SK-N-SH treated with all-trans-retinoic acid at 6 μM for 48 hours (cell line): ENCODE results near the gene CMBL.

ENCODE experiments used
- ATAC-seq: fragments of 200-7000 bp; cut with Tn5 transposase; 3 replicates; pipeline ENCODE4 v1.9.1; 2020; ENCODE audit warnings: mild to moderate bottlenecking, moderate library complexity
- BACH2 ChIP-seq: fragments of 250-450 bp; sonication (Bioruptor Pico); IDR thresholded peaks from 2 replicates; pipeline ENCODE4 v1.9.0; 2021; ENCODE audit warnings: mild to moderate bottlenecking, borderline replicate concordance
- CREB5 ChIP-seq: fragments of 250-450 bp; sonication (Bioruptor Pico); IDR thresholded peaks from 2 replicates; pipeline ENCODE4 v1.5.1; 2020; ENCODE audit warnings: low read depth, mild to moderate bottlenecking, moderate library complexity
- CSDC2 ChIP-seq: fragments of 250-450 bp; sonication (Bioruptor Pico); IDR thresholded peaks from 2 replicates; pipeline ENCODE4 v1.5.0; 2020; ENCODE audit warnings: mild to moderate bottlenecking, moderate library complexity
- CSRNP3 ChIP-seq: fragments of 250-450 bp; sonication (Bioruptor Pico); IDR thresholded peaks from 2 replicates; pipeline ENCODE4 v1.5.1; 2021; ENCODE audit warnings: mild to moderate bottlenecking, moderate library complexity
- ESRRG ChIP-seq: fragments of 250-450 bp; sonication (Bioruptor Pico); IDR thresholded peaks from 2 replicates; pipeline ENCODE4 v1.6.1; 2021; ENCODE audit warnings: mild to moderate bottlenecking
- GLIS3 ChIP-seq: fragments of 250-450 bp; sonication (Bioruptor Pico); IDR thresholded peaks from 2 replicates; pipeline ENCODE4 v1.5.0; 2020; ENCODE audit warnings: mild to moderate bottlenecking, moderate library complexity
- ISL1 ChIP-seq: fragments of 250-450 bp; sonication (Bioruptor Pico); IDR thresholded peaks from 2 replicates; pipeline ENCODE4 v2.1.2; 2022; ENCODE audit warnings: mild to moderate bottlenecking, moderate library complexity
- OSR1 ChIP-seq: fragments of 250-450 bp; sonication (Bioruptor Pico); IDR thresholded peaks from 2 replicates; pipeline ENCODE4 v1.8.0; 2022; ENCODE audit warnings: moderate library complexity, mild to moderate bottlenecking, inconsistent platforms
- RARB ChIP-seq: fragments of 250-450 bp; sonication (Bioruptor Pico); IDR thresholded peaks from 2 replicates; pipeline ENCODE4 v1.8.0; 2021; ENCODE audit warnings: mild to moderate bottlenecking, moderate library complexity
- SNAI2 ChIP-seq: fragments of 250-450 bp; sonication (Bioruptor Pico); IDR thresholded peaks from 2 replicates; pipeline ENCODE4 v1.5.0; 2020; ENCODE audit warnings: mild to moderate bottlenecking, moderate library complexity
- TCF4 ChIP-seq: fragments of 250-450 bp; sonication (Bioruptor Pico); IDR thresholded peaks from 2 replicates; pipeline ENCODE4 v1.8.0; 2021; ENCODE audit warnings: mild to moderate bottlenecking, moderate library complexity, borderline replicate concordance
- TOX ChIP-seq: fragments of 250-450 bp; sonication (Bioruptor Pico); IDR thresholded peaks from 2 replicates; pipeline ENCODE4 v1.8.0; 2021; ENCODE audit warnings: mild to moderate bottlenecking, moderate library complexity, borderline replicate concordance
- ZC3H10 ChIP-seq: fragments of 250-450 bp; sonication (Bioruptor Pico); IDR thresholded peaks from 2 replicates; pipeline ENCODE4 v1.5.1; 2021; ENCODE audit warnings: mild to moderate bottlenecking, moderate library complexity
- ZFP3 ChIP-seq: fragments of 250-450 bp; sonication (Bioruptor Pico); IDR thresholded peaks from 2 replicates; pipeline ENCODE4 v1.5.0; 2020; ENCODE audit warnings: mild to moderate bottlenecking, moderate library complexity
- ZFP30 ChIP-seq: fragments of 450-650 bp; formaldehyde crosslinking; IDR thresholded peaks from 2 replicates; pipeline ENCODE4 v1.5.0; 2022; ENCODE audit warnings: mild to moderate bottlenecking, moderate library complexity
- ZNF565 ChIP-seq: fragments of 450-650 bp; formaldehyde crosslinking; conservative IDR thresholded peaks from 2 replicates; pipeline ENCODE4 v1.5.0; 2020; ENCODE audit warnings: low read depth, mild to moderate bottlenecking, moderate library complexity
- ZNF70 ChIP-seq: fragments of 450-650 bp; formaldehyde crosslinking; IDR thresholded peaks from 2 replicates; pipeline ENCODE4 v1.5.0; 2020; ENCODE audit warnings: mild to moderate bottlenecking, moderate library complexity
- ZNF8 ChIP-seq: fragments of 450-650 bp; formaldehyde crosslinking; IDR thresholded peaks from 2 replicates; pipeline ENCODE4 v1.5.0; 2020; ENCODE audit warnings: mild to moderate bottlenecking, moderate library complexity
- TF ChIP-seq, protein P1 (sequence below): fragments of 250-450 bp; sonication (Bioruptor Pico); IDR thresholded peaks from 2 replicates; pipeline ENCODE4 v1.8.0; 2020; ENCODE audit warnings: mild to moderate bottlenecking, moderate library complexity, borderline replicate concordance
- TF ChIP-seq, protein P2 (sequence below): fragments of 250-450 bp; sonication (Bioruptor Pico); IDR thresholded peaks from 2 replicates; pipeline ENCODE4 v1.5.0; 2020; ENCODE audit warnings: mild to moderate bottlenecking, moderate library complexity
- TF ChIP-seq, protein P3 (sequence below): fragments of 250-450 bp; sonication (Bioruptor Pico); IDR thresholded peaks from 2 replicates; pipeline ENCODE4 v1.8.0; 2021; ENCODE audit warnings: low read depth, mild to moderate bottlenecking, moderate library complexity, borderline replicate concordance

The CMBL gene

DNA sequence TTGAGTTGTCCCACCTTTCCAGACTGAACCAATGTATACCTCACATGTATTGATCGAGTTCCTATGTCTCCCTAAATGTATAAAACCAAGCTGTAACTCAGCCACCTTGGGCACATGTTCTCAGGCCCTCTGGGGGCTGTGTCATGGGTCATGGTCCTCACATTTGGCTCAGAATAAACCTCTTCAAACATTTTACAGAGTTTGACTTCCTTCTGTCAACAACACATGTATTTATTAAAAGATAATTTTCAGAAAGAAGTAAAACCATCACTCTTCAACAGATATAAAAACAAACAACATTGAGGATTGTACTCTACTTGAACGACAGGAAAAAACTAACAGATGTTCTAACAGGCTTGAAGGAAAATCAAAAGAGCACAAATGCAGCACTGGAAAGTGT, 4.5 kb downstream of the CMBL start:
- TF ChIP-seq, protein P1, sequence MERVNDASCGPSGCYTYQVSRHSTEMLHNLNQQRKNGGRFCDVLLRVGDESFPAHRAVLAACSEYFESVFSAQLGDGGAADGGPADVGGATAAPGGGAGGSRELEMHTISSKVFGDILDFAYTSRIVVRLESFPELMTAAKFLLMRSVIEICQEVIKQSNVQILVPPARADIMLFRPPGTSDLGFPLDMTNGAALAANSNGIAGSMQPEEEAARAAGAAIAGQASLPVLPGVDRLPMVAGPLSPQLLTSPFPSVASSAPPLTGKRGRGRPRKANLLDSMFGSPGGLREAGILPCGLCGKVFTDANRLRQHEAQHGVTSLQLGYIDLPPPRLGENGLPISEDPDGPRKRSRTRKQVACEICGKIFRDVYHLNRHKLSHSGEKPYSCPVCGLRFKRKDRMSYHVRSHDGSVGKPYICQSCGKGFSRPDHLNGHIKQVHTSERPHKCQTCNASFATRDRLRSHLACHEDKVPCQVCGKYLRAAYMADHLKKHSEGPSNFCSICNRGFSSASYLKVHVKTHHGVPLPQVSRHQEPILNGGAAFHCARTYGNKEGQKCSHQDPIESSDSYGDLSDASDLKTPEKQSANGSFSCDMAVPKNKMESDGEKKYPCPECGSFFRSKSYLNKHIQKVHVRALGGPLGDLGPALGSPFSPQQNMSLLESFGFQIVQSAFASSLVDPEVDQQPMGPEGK (CRISPR knock-in tag) = no peak
- ATAC-seq = no peak

DNA sequence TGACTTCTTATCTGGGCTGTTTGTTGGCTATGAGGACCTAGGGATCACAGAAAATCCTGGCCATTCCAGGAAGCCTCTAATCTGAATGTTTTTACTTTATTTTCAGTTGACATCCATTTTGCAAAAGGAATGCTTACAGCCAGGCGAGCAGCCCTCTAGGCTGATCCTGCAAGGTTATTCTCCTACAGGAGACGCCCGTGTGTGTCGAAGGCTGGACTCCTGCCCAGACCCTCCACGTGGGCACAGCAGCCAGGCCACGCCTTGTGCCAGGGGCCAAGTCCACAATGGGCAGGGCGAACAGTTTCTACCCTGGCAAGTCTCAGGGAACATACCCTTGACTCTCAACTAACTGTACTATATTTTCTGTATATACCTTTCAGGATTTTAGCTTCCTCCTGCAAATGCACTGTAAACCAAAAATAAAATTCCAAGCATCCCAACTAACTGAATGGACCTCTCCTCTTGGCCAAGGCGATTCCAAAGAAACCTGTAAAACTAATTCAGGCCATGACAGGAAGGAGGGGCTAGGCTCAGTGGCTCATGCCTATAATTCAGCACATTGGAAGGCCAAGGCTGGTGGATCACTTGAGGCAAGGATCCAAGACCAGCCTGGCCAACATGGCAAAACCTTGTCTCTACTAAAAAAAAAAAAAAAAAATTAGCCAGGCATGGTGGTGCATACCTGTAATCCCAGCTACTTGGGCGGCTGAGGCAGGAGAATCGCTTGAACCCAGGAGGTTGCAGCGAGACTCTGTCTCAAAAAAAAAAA, 5.7 kb downstream of the CMBL start:
- ATAC-seq = no peak
- TF ChIP-seq ZNF70 (CRISPR knock-in tag) (no peak), ZNF565 (CRISPR knock-in tag) (no peak), RARB (no peak), SNAI2 (CRISPR knock-in tag) (no peak), GLIS3 (no peak), ZC3H10 (CRISPR knock-in tag) (no peak), OSR1 (CRISPR knock-in tag) (no peak)

DNA sequence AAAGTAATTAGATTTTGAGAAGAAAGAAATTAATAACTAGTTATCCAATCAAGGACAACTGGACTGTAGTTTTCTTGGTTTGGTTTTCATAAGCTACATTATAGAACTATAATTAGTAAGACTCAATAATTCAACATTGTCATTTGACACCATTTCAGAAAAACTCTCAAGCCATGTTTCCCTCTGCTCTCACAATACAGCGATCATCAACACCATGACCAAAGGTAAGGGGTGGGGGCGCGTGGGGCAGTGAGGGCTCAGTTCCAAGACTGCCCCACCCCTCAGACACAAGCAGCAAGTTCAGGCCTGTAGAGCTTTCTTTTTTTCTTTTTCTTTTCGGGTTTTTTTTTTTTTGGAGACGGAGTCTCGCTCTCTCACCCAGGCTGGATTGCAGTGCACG, 6.4 kb downstream of the CMBL start:
- no peak for ATAC-seq
- no peak for TF ChIP-seq ESRRG (CRISPR knock-in tag)
- no peak for TF ChIP-seq TOX (CRISPR knock-in tag)
- TF ChIP-seq ZFP30 (CRISPR knock-in tag) = no peak
- TF ChIP-seq ISL1 (CRISPR knock-in tag) = no peak
- no peak for TF ChIP-seq CSDC2 (CRISPR knock-in tag)
- no peak for TF ChIP-seq ZNF565 (CRISPR knock-in tag)
- TF ChIP-seq, protein P2, sequence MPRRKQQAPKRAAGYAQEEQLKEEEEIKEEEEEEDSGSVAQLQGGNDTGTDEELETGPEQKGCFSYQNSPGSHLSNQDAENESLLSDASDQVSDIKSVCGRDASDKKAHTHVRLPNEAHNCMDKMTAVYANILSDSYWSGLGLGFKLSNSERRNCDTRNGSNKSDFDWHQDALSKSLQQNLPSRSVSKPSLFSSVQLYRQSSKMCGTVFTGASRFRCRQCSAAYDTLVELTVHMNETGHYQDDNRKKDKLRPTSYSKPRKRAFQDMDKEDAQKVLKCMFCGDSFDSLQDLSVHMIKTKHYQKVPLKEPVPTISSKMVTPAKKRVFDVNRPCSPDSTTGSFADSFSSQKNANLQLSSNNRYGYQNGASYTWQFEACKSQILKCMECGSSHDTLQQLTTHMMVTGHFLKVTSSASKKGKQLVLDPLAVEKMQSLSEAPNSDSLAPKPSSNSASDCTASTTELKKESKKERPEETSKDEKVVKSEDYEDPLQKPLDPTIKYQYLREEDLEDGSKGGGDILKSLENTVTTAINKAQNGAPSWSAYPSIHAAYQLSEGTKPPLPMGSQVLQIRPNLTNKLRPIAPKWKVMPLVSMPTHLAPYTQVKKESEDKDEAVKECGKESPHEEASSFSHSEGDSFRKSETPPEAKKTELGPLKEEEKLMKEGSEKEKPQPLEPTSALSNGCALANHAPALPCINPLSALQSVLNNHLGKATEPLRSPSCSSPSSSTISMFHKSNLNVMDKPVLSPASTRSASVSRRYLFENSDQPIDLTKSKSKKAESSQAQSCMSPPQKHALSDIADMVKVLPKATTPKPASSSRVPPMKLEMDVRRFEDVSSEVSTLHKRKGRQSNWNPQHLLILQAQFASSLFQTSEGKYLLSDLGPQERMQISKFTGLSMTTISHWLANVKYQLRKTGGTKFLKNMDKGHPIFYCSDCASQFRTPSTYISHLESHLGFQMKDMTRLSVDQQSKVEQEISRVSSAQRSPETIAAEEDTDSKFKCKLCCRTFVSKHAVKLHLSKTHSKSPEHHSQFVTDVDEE (CRISPR knock-in tag) = no peak
- TF ChIP-seq GLIS3 = no peak
- no peak for TF ChIP-seq RARB
- TF ChIP-seq, protein P3, sequence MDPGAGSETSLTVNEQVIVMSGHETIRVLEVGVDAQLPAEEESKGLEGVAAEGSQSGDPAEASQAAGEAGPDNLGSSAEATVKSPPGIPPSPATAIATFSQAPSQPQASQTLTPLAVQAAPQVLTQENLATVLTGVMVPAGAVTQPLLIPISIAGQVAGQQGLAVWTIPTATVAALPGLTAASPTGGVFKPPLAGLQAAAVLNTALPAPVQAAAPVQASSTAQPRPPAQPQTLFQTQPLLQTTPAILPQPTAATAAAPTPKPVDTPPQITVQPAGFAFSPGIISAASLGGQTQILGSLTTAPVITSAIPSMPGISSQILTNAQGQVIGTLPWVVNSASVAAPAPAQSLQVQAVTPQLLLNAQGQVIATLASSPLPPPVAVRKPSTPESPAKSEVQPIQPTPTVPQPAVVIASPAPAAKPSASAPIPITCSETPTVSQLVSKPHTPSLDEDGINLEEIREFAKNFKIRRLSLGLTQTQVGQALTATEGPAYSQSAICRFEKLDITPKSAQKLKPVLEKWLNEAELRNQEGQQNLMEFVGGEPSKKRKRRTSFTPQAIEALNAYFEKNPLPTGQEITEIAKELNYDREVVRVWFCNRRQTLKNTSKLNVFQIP (CRISPR knock-in tag) = no peak
- TF ChIP-seq ZC3H10 (CRISPR knock-in tag) = no peak
- TF ChIP-seq CREB5 (CRISPR knock-in tag) = no peak
- TF ChIP-seq ZFP3 (CRISPR knock-in tag) = no peak
- no peak for TF ChIP-seq SNAI2 (CRISPR knock-in tag)
- TF ChIP-seq OSR1 (CRISPR knock-in tag) = no peak
- TF ChIP-seq TCF4 (CRISPR knock-in tag) = no peak
- no peak for TF ChIP-seq BACH2
- TF ChIP-seq ZNF8 = no peak
- TF ChIP-seq CSRNP3 (CRISPR knock-in tag) = no peak
- TF ChIP-seq, all 23 proteins: peak for 0
